PC-3 (cell line): Measurements from ENCODE around the gene UBASH3B. TPM values are rescaled to one million over a fixed set of nuclear protein-coding genes. Genes with fewer than 3 reads are reported as not detected.

ENCODE experiments used
- ATAC-seq: fragments of 200-7000 bp; cut with Tn5 transposase; 2 replicates; pipeline ENCODE4 v1.9.1; 2020; ENCODE audit warnings: mild to moderate bottlenecking, moderate library complexity
- BruUV-seq: library from RNA; stranded (reverse); fragments of 400-500 nt; replicated peaks from 2 replicates; lab custom pipeline; 2021; lab: Mats Ljungman, UMichigan
- CTCF ChIA-PET: fragments of 300-600 bp; sonication (Branson Sonifier 250); formaldehyde crosslinking; loops from one replicate; lab custom pipeline; 2022; ENCODE audit warnings: antibody characterized with exemption; lab: Charles Lee
- POLR2A ChIA-PET: fragments of 300-600 bp; sonication (Branson Sonifier 250); formaldehyde crosslinking; loops from one replicate; lab custom pipeline; 2022; ENCODE audit warnings: antibody characterized with exemption; ENCODE audit not compliant: unreplicated experiment; lab: Charles Lee
- DNase-seq: peaks from one replicate; pipeline ENCODE4 v3.0.0-alpha.2; 2015
- H2AFZ ChIP-seq: fragments of 300-600 bp; sonication (generic); 2 replicates; pipeline ENCODE4 v1.6.0; 2016; ENCODE audit warnings: antibody characterized with exemption, low read length
- H3F3A ChIP-seq: fragments of 300-600 bp; sonication (generic); one replicate; pipeline ENCODE4 v1.6.0; 2017; ENCODE audit warnings: antibody characterized with exemption, low read length, control low read depth, mild to moderate bottlenecking; ENCODE audit not compliant: unreplicated experiment
- H3K27ac ChIP-seq: fragments of 300-600 bp; sonication (generic); 2 replicates; pipeline ENCODE4 v1.5.1; 2016; ENCODE audit warnings: mild to moderate bottlenecking, low read length
- H3K27me3 ChIP-seq: fragments of 300-600 bp; sonication (generic); 2 replicates; pipeline ENCODE4 v1.6.1; 2016; ENCODE audit warnings: low read length, mixed read lengths
- H3K36me3 ChIP-seq: fragments of 300-600 bp; sonication (generic); 2 replicates; pipeline ENCODE4 v1.6.1; 2016; ENCODE audit warnings: low read depth, mixed run types, low read length, mixed read lengths
- H3K4me1 ChIP-seq: fragments of 300-600 bp; sonication (generic); 2 replicates; pipeline ENCODE4 v1.5.1; 2016; ENCODE audit warnings: low read length; ENCODE audit not compliant: insufficient read depth
- H3K4me2 ChIP-seq: fragments of 300-600 bp; sonication (generic); 2 replicates; pipeline ENCODE4 v1.6.0; 2016; ENCODE audit warnings: low read length
- H3K4me3 ChIP-seq: fragments of 300-600 bp; sonication (generic); 2 replicates; pipeline ENCODE4 v1.5.1; 2016; ENCODE audit warnings: mild to moderate bottlenecking, low read length, mixed read lengths
- H3K79me2 ChIP-seq: fragments of 300-600 bp; sonication (generic); 2 replicates; pipeline ENCODE4 v1.6.1; 2017; ENCODE audit warnings: low read length, mixed read lengths
- H3K9ac ChIP-seq: fragments of 300-600 bp; sonication (generic); 2 replicates; pipeline ENCODE4 v1.6.0; 2016; ENCODE audit warnings: mild to moderate bottlenecking, low read length
- H3K9me2 ChIP-seq: fragments of 300-600 bp; sonication (generic); replicated peaks from 2 replicates; pipeline ENCODE4 v1.6.1; 2016; ENCODE audit warnings: mixed run types, low read length, mixed read lengths
- H3K9me3 ChIP-seq: fragments of 300-600 bp; sonication (generic); 2 replicates; pipeline ENCODE4 v1.6.1; 2016; ENCODE audit warnings: low read length, mixed read lengths
- H4K20me1 ChIP-seq: fragments of 300-600 bp; sonication (generic); 2 replicates; pipeline ENCODE4 v1.6.1; 2016; ENCODE audit warnings: low read length, mixed read lengths
- CTCF ChIP-seq: fragments of 300-600 bp; sonication (generic); conservative IDR thresholded peaks from 2 replicates; pipeline ENCODE4 v1.5.1; 2017; ENCODE audit warnings: antibody characterized with exemption, low read depth, mild to moderate bottlenecking, low read length
- EZH2 ChIP-seq: fragments of 300-600 bp; sonication (generic); IDR thresholded peaks from one replicate; pipeline ENCODE4 v1.6.1; 2017; ENCODE audit warnings: antibody characterized with exemption, mild to moderate bottlenecking, low read length; ENCODE audit not compliant: unreplicated experiment
- EZH2phosphoT487 ChIP-seq: fragments of 300-600 bp; sonication (generic); IDR thresholded peaks from 2 replicates; pipeline ENCODE4 v1.6.1; 2018; ENCODE audit warnings: mild to moderate bottlenecking, antibody characterized with exemption, low read length, borderline replicate concordance
- intact Hi-C: fragments of 100-400 bp; cut with micrococcal nuclease; formaldehyde crosslinking; loops from 2 replicates; pipeline ENCODE4 v1.9.0; 2023
- total RNA-seq: library from RNA; depleted of rRNA; stranded (reverse); fragments of >200 nt; gene quantifications from 2 replicates; pipeline ENCODE4 v1.2.3, GENCODE V29; 2014

Gene UBASH3B
- total RNA-seq, 1 experiment from 2014 or later = 178 TPM

DNA sequence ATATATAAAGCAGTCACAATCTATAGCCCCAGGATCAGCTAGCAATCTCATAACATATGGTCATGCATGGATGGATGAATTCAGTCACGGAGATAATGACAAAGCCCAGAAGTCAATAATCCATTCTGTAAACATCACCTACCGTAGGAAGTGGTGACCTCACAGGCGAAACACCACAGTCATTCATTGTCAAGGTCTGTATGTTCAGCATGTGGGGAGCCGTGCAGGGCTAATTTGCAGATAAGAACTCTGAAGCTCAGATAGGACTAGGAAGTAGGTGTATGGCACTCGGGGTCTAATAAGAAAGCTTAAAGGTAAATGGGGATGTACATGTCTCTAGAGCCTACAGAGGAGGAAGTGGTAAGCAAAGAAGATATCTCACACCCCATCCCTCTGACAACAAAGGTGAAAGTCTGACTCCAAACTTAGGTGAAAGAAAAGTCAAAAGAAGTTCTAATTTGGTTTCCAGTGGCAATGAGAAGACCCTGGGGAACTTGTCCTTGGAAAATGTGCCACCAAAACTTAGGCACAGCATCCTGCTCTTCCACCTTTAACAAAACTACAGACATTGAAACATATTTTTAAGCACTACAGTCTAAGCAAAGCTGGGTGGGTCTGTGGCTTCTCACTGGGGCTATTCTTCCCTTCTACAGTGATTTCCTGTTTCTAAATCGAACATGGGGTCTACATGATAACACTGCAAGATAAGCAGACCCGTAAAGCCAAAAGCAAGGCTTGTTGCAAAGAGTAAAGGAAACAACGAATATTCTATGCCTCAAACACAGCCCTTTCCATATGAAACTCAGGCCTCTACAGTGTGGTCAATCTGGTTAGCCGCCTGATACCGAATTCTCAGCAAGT, 188.0 kb downstream of the UBASH3B start:
- DNase-seq (no peak), ATAC-seq (no peak)
- Histone ChIP-seq H4K20me1 (no peaks in the 10 kb centered on the region), H3K9me2 (no peaks in the 10 kb centered on the region; the same call in 1 of the 2 replicates), H3F3A (no peaks in the 10 kb centered on the region), H3K9ac (no peak overlapping the region), H3K27ac (no peak overlapping the region), H3K9me3 (no peaks in the 10 kb centered on the region), H3K4me2 (no peak overlapping the region), H3K4me3 (no peak overlapping the region), H3K27me3 (no peaks in the 10 kb centered on the region), H2AFZ (no peak overlapping the region), H3K79me2 (no peaks in the 10 kb centered on the region), H3K36me3 (no peaks in the 10 kb centered on the region), H3K4me1 (no peaks in the 10 kb centered on the region)
- POLR2A ChIA-PET = no interaction called here
- TF ChIP-seq CTCF (no peak), EZH2 (no peak), EZH2phosphoT487 (no peak)
- no TSS peak for BruUV-seq
- CTCF ChIA-PET = interaction anchor here (0.6 kb wide), 1 partner anchor 85 kb away, joined by 3 read pairs; no protein-coding TSS in a partner anchor
- intact Hi-C loops = no loop called here

DNA sequence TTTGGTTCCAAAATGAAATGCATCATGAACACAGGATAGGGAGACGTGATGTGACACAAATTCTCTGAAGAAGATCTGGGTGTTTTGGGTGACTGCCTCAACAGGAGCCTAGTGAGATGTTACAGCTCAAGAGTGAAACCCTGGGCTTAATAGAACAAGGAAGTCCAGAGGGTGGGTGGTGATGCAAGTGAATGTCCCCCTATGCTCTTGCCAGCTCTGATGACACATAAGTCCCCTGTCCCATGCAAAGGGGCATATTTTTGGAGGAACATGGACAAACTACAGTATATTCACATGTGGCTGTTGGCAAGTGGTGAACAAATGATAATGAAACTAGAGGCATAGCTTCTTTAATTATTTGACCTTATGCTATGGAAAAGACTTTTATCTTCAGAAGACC, 191.9 kb downstream of the UBASH3B start:
- H3K27ac ChIP-seq = no peak overlapping the region
- ChIA-PET POLR2A (no interaction called here), CTCF (no interaction called here)
- DNase-seq (no peak), ATAC-seq (no peak)
- no peak overlapping the region for H3K4me2 ChIP-seq
- no peaks in the 10 kb centered on the region; the same call in 1 of the 2 replicates for H3K9me2 ChIP-seq
- no peaks in the 10 kb centered on the region for H3K9me3 ChIP-seq
- H3K36me3 ChIP-seq = no peaks in the 10 kb centered on the region
- TF ChIP-seq EZH2 (no peak), CTCF (no peak), EZH2phosphoT487 (no peak)
- H3K79me2 ChIP-seq = no peaks in the 10 kb centered on the region
- H3K4me1 ChIP-seq = peaks cover 5% of the 10 kb centered on the region
- H2AFZ ChIP-seq = no peak overlapping the region
- intact Hi-C loops = no loop called here
- no peaks in the 10 kb centered on the region for H4K20me1 ChIP-seq
- no peaks in the 10 kb centered on the region for H3K27me3 ChIP-seq
- no TSS peak for BruUV-seq
- H3K9ac ChIP-seq = no peak overlapping the region
- H3F3A ChIP-seq = no peaks in the 10 kb centered on the region
- no peak overlapping the region for H3K4me3 ChIP-seq

GRCh38 chr11:122848186-122848585, 192.7 kb downstream of the UBASH3B start:
- no peak overlapping the region for H3K4me2 ChIP-seq
- no peaks in the 10 kb centered on the region for H3F3A ChIP-seq
- no peak for DNase-seq
- no peaks in the 10 kb centered on the region; the same call in 1 of the 2 replicates for H3K9me2 ChIP-seq
- POLR2A ChIA-PET = no interaction called here
- CTCF ChIA-PET = no interaction called here
- no peaks in the 10 kb centered on the region for H3K27me3 ChIP-seq
- H4K20me1 ChIP-seq = no peaks in the 10 kb centered on the region
- no peak for ATAC-seq
- no peak overlapping the region for H3K4me3 ChIP-seq
- H3K27ac ChIP-seq = no peak overlapping the region
- TF ChIP-seq EZH2phosphoT487 = no peak
- no peak for TF ChIP-seq CTCF
- no peak for TF ChIP-seq EZH2
- intact Hi-C loops = no loop called here
- no peak overlapping the region for H2AFZ ChIP-seq
- BruUV-seq = no TSS peak
- no peaks in the 10 kb centered on the region for H3K79me2 ChIP-seq
- no peaks in the 10 kb centered on the region for H3K9me3 ChIP-seq
- no peak overlapping the region for H3K9ac ChIP-seq
- H3K4me1 ChIP-seq = peaks cover 9% of the 10 kb centered on the region
- H3K36me3 ChIP-seq = no peaks in the 10 kb centered on the region
